Measurements from ENCODE around the gene PRM1.

The PRM1 gene, protein sequence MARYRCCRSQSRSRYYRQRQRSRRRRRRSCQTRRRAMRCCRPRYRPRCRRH

DNA sequence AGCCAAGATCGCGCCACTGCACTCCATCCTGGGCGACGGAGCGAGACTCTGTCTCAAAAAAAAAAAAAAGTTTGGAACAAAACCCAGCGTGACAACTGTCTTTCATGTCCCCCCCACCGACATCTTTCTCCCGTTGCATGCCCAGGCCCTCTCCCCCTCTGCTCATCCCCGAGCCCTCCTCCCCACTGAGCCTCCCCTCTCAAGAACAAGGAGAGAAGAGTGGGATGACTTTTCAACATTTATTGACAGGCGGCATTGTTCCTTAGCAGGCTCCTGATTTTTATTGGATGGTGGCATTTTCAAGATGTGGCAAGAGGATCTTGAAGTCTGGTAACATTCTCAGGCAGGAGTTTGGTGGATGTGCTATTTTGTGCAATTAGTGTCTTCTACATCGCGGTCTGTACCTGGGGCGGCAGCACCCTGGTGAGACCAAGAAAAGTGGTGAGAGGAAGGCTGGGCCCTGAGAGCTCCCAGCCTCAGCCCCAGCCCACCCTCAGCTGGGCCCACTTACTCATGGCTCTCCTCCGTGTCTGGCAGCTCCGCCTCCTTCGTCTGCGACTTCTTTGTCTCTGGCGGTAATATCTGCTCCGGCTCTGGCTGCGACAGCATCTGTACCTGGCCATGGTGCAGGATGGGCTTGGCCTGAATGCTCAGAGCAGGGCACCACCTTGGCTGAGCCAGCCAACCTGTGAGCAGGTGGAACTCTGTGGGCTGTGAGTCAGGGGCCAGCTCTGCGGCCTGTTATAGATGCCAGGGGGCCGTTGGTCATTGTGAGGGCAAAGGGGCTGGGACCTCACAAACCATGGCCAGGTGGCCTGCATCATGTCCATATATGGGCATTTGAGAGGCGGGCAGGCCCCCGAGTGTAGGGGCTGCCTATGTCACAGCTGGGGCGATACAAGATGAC is at the start of gene PRM1:
Gene PRM1 (minus strand): TSS at position 715 of the 907 bp plus-strand sequence. CDS start 92 bp downstream, at position 623.
- H3K4me3 ChIP-seq (ENCODE audit: low read length): no peak within 1 kb of the TSS
- H3K9me3 ChIP-seq (ENCODE audit: control insufficient read depth, low read length): no peaks in the 10 kb centered on the region
- no peak within 1 kb of the TSS for H3K9ac ChIP-seq (ENCODE audit: low read length)
- peaks cover 16% of the 10 kb centered on the region for H3K4me1 ChIP-seq (ENCODE audit: control insufficient read depth, insufficient read depth, low read length)
- H3K36me3 ChIP-seq (ENCODE audit: control insufficient read depth, insufficient read depth, low read length): no peaks in the 10 kb centered on the region
- no peaks in the 10 kb centered on the region for H3K27me3 ChIP-seq (ENCODE audit: control insufficient read depth, insufficient read depth, low read length)

- Histone ChIP-seq H3K36me3 (ENCODE audit: control insufficient read depth, insufficient read depth, low read length) (no peaks in the 10 kb centered on the region), H3K9me3 (ENCODE audit: control insufficient read depth, low read length) (no peaks in the 10 kb centered on the region), H3K4me1 (ENCODE audit: control insufficient read depth, insufficient read depth, low read length) (peaks cover 11% of the 10 kb centered on the region), H3K4me3 (ENCODE audit: low read length) (no peak overlapping the region), H3K27me3 (ENCODE audit: control insufficient read depth, insufficient read depth, low read length) (no peaks in the 10 kb centered on the region), H3K9ac (ENCODE audit: low read length) (no peak overlapping the region)
These were observed 49.6 kb upstream of the PRM1 start for GRCh38 chr16:11330526-11331237.

DNA sequence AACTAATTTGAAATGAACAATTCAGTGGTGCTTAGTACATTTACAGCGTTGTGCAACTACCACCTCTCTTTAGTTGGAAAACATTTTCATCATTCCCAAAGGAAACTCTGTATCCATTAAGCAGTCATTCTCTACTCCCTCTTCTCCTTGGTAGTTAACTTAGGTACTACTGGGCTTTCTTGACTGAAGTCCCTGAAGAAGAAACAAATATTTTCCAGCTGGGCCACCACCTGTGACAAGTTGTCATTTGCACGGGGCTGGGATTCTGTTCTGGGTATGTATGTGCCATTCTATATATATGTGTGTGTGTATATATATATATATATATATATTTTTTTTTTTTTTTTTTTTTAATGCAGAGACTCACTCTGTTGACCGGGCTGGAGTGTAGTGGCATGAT is 48.8 kb upstream of the PRM1 start:
- Histone ChIP-seq H3K4me1 (ENCODE audit: control insufficient read depth, insufficient read depth, low read length) (peaks cover 11% of the 10 kb centered on the region), H3K9ac (ENCODE audit: low read length) (no peak overlapping the region), H3K9me3 (ENCODE audit: control insufficient read depth, low read length) (no peaks in the 10 kb centered on the region), H3K27me3 (ENCODE audit: control insufficient read depth, insufficient read depth, low read length) (no peaks in the 10 kb centered on the region), H3K36me3 (ENCODE audit: control insufficient read depth, insufficient read depth, low read length) (no peaks in the 10 kb centered on the region), H3K4me3 (ENCODE audit: low read length) (no peak overlapping the region)

DNA sequence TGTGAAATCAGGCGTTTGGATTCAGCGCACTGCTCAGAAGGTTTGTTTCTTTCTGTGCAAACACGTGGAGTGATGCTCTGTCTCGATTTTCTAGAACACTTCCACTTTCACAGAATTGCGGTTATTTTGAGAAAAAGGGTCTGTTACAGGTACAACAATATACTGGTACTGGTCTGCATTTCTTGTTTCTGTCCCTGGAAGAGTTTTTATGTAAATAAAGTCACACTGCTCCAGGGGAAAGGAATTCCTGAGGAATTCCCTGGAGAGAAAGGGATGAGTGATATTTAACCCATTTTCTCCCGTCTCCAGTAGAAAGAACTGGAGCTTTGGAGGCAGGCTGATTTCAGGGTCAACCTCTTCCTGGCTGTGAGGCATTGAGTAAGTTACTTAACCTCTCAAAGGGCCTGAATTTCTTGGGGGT is 48.0 kb upstream of the PRM1 start:
- no peaks in the 10 kb centered on the region for H3K9me3 ChIP-seq (ENCODE audit: control insufficient read depth, low read length)
- H3K27me3 ChIP-seq (ENCODE audit: control insufficient read depth, insufficient read depth, low read length): no peaks in the 10 kb centered on the region
- H3K4me1 ChIP-seq (ENCODE audit: control insufficient read depth, insufficient read depth, low read length): peaks cover 11% of the 10 kb centered on the region
- no peaks in the 10 kb centered on the region for H3K36me3 ChIP-seq (ENCODE audit: control insufficient read depth, insufficient read depth, low read length)
- no peak overlapping the region for H3K9ac ChIP-seq (ENCODE audit: low read length)
- H3K4me3 ChIP-seq (ENCODE audit: low read length): no peak overlapping the region

GRCh38 chr16:11328172-11329070 is 47.3 kb upstream of the PRM1 start:
- H3K36me3 ChIP-seq (ENCODE audit: control insufficient read depth, insufficient read depth, low read length): no peaks in the 10 kb centered on the region

DNA sequence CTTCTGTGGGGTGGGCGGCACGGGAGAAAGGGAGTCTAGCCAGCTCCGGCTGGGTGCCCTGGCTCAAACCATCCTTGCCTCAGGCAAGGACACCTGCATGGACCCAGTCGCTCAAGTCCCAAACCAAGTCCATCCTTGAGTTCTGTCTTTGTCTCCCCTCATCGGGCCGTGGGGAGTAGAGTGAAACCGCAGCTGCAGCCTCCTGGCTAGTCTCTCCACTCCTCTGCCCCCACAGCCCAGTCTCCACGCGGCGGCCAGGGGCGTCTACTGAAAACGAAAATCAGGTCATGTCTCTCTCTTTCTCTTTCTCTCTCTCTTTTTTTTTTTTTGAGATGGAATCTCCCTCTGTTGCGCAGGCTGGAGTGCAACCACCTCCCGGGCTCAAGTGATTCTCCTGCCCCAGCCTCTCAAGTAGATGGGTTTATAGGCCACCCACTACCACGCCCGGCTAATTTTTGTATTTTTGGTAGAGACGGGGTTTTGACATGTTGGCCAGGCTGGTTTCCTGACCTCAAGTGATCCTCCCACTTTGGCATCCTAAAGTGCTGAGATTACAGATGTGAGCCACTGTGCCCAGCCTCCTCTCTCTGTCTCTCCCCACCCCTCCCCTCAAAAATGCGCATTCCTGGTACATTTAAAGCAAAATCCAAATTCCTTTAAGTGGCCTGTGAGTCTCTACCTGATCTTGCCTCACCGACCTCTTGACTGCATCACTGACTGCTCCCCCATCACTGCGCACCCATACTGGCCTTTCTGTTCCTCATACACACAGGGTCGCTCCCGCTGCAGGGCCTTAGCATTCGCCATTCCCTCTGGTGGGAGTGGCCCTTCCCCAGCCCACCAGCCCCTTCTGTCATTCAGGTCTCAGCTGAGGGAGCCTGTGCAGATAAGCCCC is 46.4 kb upstream of the PRM1 start:
- Histone ChIP-seq H3K36me3 (ENCODE audit: control insufficient read depth, insufficient read depth, low read length) (no peaks in the 10 kb centered on the region), H3K9ac (ENCODE audit: low read length) (no peak overlapping the region), H3K4me1 (ENCODE audit: control insufficient read depth, insufficient read depth, low read length) (peaks cover 11% of the 10 kb centered on the region), H3K4me3 (ENCODE audit: low read length) (no peak overlapping the region), H3K9me3 (ENCODE audit: control insufficient read depth, low read length) (no peaks in the 10 kb centered on the region), H3K27me3 (ENCODE audit: control insufficient read depth, insufficient read depth, low read length) (no peaks in the 10 kb centered on the region)

More at GRCh38 chr16:11328172-11329070, 47.3 kb upstream of the PRM1 start:
- H3K4me3 ChIP-seq (ENCODE audit: low read length): no peak overlapping the region
- H3K4me1 ChIP-seq (ENCODE audit: control insufficient read depth, insufficient read depth, low read length): peaks cover 11% of the 10 kb centered on the region
- no peaks in the 10 kb centered on the region for H3K27me3 ChIP-seq (ENCODE audit: control insufficient read depth, insufficient read depth, low read length)
- H3K9me3 ChIP-seq (ENCODE audit: control insufficient read depth, low read length): no peaks in the 10 kb centered on the region
- no peak overlapping the region for H3K9ac ChIP-seq (ENCODE audit: low read length)

DNA sequence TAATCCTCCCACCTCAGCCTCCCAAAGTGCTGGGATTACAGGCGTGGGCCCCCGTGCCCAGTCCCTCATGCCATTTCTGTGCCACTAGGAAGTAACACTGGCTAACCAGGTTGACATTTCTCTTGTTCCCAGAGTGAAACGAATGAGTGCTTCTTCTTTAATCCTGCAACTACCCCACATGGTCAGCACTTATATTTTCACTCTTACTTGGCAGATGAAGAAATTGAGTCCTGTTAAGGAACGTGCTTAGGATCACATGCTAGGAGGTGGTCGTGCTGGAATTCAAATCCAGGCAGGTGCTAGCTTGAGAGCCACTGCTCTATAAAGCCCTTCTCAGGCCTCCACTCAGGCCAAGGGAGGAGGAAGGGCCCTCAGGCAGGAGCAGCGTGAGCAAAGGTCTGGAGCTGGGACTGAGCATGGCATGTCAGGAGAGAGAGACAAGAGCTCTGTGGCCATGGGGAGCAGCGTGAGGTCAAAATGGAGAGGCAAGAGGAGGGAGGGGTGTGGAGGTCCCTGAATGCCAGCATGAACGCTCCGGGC is 45.7 kb upstream of the PRM1 start:
- Histone ChIP-seq H3K9me3 (ENCODE audit: control insufficient read depth, low read length) (no peaks in the 10 kb centered on the region), H3K27me3 (ENCODE audit: control insufficient read depth, insufficient read depth, low read length) (no peaks in the 10 kb centered on the region), H3K36me3 (ENCODE audit: control insufficient read depth, insufficient read depth, low read length) (no peaks in the 10 kb centered on the region), H3K4me3 (ENCODE audit: low read length) (no peak overlapping the region), H3K4me1 (ENCODE audit: control insufficient read depth, insufficient read depth, low read length) (peaks cover 11% of the 10 kb centered on the region), H3K9ac (ENCODE audit: low read length) (no peak overlapping the region)

GRCh38 chr16:11326084-11326736 is 45.1 kb upstream of the PRM1 start:
- H3K27me3 ChIP-seq (ENCODE audit: control insufficient read depth, insufficient read depth, low read length): no peaks in the 10 kb centered on the region
- no peaks in the 10 kb centered on the region for H3K36me3 ChIP-seq (ENCODE audit: control insufficient read depth, insufficient read depth, low read length)
- peaks cover 11% of the 10 kb centered on the region for H3K4me1 ChIP-seq (ENCODE audit: control insufficient read depth, insufficient read depth, low read length)
- no peak overlapping the region for H3K4me3 ChIP-seq (ENCODE audit: low read length)
- no peaks in the 10 kb centered on the region for H3K9me3 ChIP-seq (ENCODE audit: control insufficient read depth, low read length)
- no peak overlapping the region for H3K9ac ChIP-seq (ENCODE audit: low read length)

DNA sequence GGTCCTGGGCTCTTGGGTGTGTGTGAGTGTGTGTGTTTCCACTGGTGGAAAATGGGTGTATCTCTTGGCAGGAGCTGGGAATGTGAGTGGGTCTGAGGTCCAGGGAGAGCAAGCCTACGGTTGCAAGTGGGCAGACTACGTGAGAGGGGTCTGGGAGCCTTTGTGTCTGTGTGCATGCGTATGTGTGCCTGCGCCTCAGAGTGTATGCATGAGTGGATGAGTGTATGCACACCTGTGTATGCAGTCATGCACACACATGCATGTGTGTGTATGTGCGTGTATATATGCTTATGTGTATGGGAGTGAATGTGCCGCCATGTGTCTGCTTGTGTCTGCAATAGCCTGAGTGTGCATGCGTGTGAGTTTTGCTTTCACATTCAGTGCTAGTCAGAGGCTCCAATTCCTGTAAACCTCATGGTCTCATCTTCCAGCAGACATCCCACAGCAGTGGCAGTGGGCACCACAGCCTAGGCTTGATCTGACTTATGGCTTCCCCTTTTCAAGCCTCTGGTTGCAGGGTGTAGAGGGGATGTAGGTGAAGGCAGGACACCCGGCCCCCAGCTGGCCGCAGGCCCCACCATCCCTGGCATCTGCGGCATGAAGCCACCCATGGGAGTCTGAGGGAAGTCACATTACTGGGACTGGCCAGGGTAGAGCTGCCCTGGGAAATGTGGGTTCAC is 44.4 kb upstream of the PRM1 start:
- no peak overlapping the region for H3K4me3 ChIP-seq (ENCODE audit: low read length)
- H3K4me1 ChIP-seq (ENCODE audit: control insufficient read depth, insufficient read depth, low read length): peaks cover 11% of the 10 kb centered on the region
- no peaks in the 10 kb centered on the region for H3K27me3 ChIP-seq (ENCODE audit: control insufficient read depth, insufficient read depth, low read length)
- H3K36me3 ChIP-seq (ENCODE audit: control insufficient read depth, insufficient read depth, low read length): no peaks in the 10 kb centered on the region
- H3K9me3 ChIP-seq (ENCODE audit: control insufficient read depth, low read length): no peaks in the 10 kb centered on the region
- no peak overlapping the region for H3K9ac ChIP-seq (ENCODE audit: low read length)
